ENCODE results near the gene TNFRSF4.

- TF ChIP-seq POLR2AphosphoS5 (IDR thresholded peaks at IDR 0.05; ENCODE audit: control insufficient read depth, insufficient read depth, low read depth, low read length) (no peak), MYC (IDR thresholded peaks at IDR 0.05; ENCODE audit: low read depth, low read length) (no peak), MYC (CRISPR knock-in tag; IDR thresholded peaks at IDR 0.05; ENCODE audit: borderline replicate concordance, low read depth) (no peak), ZBTB40 (IDR thresholded peaks at IDR 0.05) (no peak), ZBTB40 (CRISPR knock-in tag; IDR thresholded peaks at IDR 0.05) (no peak), POLR2A (conservative IDR thresholded peaks at IDR 0.05) (no peak)
These were observed 29.8 kb downstream of the TNFRSF4 start for GRCh38 chr1:1183833-1184775.

Data from K562 (cell line).